Measurements from ENCODE around the gene POTEM.
"Not testable (repeated sequence)": the region's sequence is repeated elsewhere in the genome, so short reads cannot be mapped to it uniquely, and the experiment has no call there.

- TF ChIP-seq POLR2A (IDR thresholded peaks at IDR 0.05; ENCODE audit: low read depth, low read length); TAF1 (IDR thresholded peaks at IDR 0.05; ENCODE audit: borderline replicate concordance, low read depth, low read length): not testable (repeated sequence)
Measured at GRCh38 chr14:18962143-18962542, 5.1 kb upstream of the POTEM start.

All from GM12892 (cell line).